Stimulated activated CD8-positive, alpha-beta memory T cell treated with anti-CD3 and anti-CD28 coated beads, Interleukin-7, amount 100 ng/mL, for 48 hours (primary cell): ENCODE measurements around the gene SLC9A8.

Experiments
- DNase-seq, 2 donors: peaks; one replicate each; pipeline ENCODE4 v3.0.0-alpha.2; 2020; ENCODE audit warnings: low read depth in 1 of 2; ENCODE audit errors: extremely low read depth in 1 of 2

The SLC9A8 gene

GRCh38 chr20:49786668-49787370 lies 25.8 kb upstream of the SLC9A8 start:
- no peak for DNase-seq

GRCh38 chr20:49787371-49788357 lies 25.0 kb upstream of the SLC9A8 start:
- DNase-seq = no peak

DNA sequence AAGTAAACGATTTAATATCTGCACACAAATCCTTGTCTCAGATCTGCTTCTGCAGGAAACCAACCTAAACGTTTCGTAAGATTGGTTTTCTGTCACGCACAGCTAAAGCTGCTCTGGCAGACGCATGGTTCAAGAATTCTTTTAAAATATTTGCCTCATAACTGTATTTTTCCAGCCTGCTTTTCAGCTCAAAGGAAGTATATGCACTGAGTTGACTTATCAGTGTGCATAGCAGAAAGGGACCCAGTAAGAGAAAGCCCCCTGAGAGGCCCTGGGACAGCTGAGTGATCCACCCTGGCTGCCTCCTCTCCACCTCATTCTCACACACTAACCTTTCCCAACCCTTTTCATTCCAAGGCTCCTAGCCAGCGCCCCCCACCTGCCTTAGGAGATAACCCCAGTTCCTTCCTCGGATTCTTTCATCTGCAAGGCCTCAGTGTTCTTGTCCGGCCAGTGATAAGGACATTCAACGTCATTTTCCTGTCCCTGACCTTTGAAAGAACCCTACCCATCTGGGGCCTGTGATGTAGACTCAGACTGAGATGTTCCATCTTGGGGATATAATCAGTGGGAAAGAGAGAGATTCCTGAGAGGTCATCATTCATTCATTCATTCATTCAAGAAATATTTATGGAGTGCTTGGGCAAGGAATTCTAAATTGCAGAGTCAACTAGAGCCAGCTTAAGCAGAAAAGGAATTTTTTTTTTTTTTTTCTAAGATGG lies 22.4 kb upstream of the SLC9A8 start:
- no peak for DNase-seq

GRCh38 chr20:49791165-49791564 lies 21.5 kb upstream of the SLC9A8 start:
- no peak for DNase-seq

GRCh38 chr20:49792006-49792405 lies 20.6 kb upstream of the SLC9A8 start:
- no peak for DNase-seq

- no peak for DNase-seq
These were observed 20.0 kb upstream of the SLC9A8 start for GRCh38 chr20:49792611-49793010.

DNA sequence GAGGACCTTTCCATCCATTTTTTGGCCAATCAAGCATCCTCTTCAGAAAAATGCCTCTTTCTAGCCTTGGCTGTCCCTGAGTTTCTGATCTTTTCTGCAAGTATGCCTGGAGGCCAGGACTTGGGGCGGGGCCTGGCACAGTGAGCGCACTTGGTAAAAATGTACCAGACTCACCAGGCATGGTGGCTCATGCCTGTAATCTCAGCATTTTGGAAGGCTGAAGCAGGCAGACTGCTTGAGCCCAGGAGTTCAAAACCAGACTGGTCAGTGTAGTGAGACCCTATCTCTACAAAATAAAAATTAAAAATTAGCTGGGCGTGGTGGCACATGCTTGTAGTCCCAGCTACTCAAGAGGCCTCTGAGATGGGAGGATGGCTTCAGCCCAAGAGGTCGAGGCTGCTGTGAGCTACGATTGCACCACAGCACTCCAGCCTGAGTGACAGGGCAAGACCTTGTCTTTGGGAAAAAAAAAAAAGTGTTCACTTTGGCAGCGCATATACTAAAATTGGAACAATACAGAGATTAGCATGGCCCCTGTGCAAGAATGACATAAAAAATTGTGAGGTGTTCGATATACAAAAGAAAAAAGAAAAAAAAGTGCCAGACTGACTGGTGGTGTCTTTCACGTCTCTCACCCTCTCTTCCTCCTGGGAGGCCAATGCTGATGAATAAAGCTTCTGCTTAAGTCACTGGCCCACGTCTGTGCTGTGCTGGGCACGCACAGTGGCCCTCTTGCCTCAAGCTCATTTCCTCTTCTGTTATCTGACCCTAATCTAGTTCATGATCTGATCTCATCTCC lies 18.1 kb upstream of the SLC9A8 start:
- no peak for DNase-seq

GRCh38 chr20:49795135-49795424 lies 17.5 kb upstream of the SLC9A8 start:
- DNase-seq = no peak

DNA sequence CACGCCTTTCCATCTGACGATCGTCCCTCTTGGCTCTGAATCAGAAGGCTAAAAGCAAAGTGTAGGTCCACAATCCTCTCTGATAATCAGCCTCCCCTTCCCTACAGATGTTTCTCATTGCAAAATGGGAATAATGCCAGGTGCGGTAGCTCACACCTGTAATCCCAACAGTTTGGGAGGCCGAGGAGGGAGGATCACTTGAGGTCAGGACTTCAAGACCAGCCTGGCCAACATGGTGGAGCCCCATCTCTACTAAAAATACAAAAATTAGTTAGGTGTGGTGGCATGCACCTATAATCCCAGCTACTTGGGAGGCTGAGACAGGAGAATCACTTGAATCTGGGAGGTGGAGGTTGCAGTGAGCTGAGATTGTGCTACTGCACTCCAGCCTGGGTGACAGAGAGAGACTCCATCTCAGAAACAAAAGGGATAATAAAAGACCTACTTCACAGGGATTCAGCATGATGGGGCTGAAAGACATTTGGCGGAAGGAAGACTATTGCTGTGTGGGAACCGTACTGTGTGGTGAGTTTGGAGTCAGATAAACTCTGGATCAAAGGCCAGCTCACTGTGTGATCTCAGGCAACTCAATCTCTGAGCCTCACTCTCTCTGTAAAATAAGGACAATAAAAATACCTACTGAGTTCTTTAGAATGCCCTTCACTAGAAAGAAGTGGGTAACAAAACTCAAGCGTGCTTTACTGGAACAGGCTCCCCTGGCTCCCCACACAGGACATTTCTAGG lies 15.9 kb upstream of the SLC9A8 start:
- DNase-seq = no peak

DNA sequence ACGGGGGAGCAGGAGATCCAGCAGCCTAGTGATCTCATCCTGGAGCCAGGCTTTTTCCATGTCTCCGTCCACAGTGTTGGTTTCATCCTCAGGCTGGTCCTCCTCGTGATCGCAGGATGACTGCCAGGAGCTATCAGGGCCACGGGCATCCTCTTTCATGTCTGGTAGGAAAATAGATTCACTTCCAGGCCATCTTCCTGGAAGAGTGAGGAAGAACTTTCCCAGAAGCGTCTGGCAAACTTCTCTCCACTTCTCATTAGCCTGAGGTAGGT lies 15.3 kb upstream of the SLC9A8 start:
- DNase-seq = no peak

DNA sequence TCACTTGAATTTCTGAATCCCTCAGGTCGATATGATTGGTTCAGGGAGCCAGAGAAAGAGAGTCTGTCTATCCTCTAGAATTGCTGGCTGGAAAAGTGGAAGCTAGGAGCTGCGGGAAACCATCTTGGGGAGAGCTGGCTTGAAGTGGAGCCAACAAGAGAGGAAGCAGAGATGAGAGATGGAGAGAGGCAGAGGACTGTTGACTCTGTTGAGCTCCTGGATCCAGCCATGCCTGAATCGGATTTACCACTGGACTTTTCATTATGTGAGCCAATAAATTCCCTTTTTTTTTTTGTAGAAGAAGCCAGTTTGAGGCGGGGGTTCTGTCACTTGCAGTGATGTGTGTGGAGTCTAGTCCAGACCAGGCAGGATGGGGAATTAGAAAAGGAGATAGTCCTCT lies 13.9 kb upstream of the SLC9A8 start:
- no peak for DNase-seq

DNA sequence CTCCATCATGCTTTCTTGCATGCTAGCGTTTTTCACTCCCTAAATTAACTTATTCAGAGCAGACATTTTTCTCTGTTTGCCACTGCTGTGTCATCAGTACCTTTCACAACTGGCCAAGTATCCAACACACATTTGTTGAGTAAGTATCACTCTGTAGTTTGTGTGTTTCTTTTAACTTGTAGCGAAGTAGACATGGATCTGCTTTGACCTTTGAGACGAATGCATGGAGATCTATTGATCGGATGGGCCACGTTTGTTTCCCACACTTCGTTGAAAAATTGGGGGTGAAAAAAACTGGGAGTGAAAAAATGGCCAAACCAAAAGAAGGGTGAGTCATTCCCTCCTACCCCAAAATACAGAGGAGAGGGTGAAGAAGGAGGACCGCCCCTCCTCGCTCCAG lies 12.9 kb upstream of the SLC9A8 start:
- no peak for DNase-seq

DNA sequence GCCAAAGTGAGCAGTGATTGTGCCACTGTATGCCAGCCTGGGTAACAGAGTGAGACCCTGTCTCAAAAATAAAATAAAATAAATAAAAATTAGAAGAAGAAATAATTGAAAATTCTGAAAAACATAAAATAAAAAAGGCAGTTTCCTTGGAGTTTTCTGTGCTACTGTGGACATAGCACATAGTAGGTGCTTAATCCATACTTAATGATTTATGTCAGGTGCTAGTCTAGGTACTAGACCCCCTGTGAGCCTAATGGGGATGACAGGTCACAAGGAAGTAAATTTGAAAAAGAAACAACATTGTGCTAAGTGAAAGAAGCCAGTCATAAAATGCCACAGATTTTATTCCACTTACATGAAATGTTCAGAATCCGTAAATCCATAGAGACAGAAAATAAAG lies 9.2 kb upstream of the SLC9A8 start:
- no peak for DNase-seq

GRCh38 chr20:49804364-49804763 lies 8.3 kb upstream of the SLC9A8 start:
- no peak for DNase-seq

- peak; percentile 27 to 77 for DNase-seq
These were observed 7.3 kb upstream of the SLC9A8 start for GRCh38 chr20:49805224-49805876.

DNA sequence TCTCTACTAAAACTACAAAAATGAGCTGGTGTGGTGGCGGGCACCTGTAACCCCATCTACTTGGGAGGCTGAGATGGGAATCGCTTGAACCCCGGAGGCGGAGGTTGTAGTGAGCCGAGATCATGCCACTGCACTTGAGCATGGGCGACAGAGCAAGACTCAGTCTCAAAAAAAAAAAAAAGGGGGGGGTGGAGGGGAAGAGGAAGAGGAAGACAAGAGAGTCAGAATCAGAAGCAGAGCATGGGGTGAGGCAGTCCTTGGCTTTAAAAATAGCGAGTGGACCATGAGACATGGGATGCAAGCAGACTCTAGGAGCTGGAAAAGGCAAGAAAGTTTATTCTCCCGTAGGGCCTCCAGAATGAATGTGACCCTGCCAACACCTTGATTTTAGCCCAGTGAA lies 3.9 kb upstream of the SLC9A8 start:
- no peak for DNase-seq

DNA sequence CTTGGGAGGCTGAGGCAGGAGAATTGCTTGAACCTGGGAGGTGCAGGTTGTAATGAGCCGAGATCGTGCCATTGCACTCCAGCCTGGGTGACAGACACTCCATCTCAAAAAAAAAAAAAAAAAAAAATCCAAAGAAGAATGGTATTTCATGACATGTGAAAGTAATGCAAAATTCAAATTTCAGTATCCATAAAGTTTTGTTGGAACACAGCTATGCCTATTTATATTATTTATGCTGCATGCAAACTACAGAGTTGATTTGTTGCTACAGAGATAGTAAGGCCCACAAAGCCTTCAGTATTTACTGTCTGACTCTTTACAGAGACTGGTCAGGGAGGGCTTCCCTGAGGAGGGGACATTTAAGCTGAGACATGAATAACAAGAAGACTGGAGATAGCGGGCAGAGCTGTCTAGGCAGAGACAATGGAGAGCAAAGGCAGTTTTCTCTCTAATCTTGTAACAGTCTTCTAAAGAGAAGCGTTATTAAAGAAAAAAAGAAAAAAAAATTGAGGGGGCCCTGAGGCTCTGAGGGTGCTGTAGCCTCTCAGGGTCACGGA lies 2.7 kb upstream of the SLC9A8 start:
- DNase-seq = no peak

DNA sequence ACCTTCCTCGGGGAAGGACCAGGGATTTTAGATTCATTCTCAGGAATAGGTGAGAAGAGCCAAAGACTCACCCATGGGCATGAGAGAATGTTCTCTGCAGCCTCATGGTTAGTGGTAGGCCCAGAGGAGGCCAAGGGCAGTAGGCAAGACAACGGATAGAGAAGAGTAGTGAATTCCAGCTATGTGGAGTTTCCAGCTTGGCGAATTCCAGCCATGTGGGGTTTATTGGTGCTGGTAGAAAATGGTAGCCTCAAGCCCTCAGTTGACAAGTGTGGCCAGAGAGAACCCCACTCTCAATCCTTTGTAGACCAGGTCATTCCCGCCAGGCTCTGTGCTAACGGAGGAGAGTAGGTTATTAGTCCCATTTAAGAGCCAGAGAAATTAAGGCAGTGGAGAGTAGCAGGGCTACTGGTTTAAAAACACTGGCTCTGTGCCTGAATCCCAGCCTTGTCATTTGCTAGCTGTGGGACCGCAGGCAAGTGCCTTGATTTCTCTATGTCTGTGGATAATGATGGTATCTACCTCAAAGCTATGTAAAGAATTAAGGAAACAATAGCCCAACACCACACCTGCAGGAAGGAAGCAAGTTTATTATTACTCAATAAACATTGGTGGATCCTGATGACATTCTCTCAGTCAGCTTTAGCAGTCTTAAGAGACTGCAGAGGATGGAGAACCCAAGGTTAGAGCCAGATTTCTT lies 2.0 kb upstream of the SLC9A8 start:
- no peak for DNase-seq
